Activated CD4-positive, alpha-beta T cell treated with anti-CD3 and anti-CD28 coated beads, Interleukin-10, Interleukin-2, amounts not matched to agents 100 ng/mL and 50 ng/mL, durations not matched to agents 16 hours and 8 hours (primary cell): ENCODE data around the gene DPYSL5.
A peak's percentile ranks its signal among the peaks of the same experiment; 100 is the strongest.

ENCODE experiments used
- DNase-seq: peaks from one replicate; pipeline ENCODE4 v3.0.0-alpha.2; 2020

The DPYSL5 gene

DNA sequence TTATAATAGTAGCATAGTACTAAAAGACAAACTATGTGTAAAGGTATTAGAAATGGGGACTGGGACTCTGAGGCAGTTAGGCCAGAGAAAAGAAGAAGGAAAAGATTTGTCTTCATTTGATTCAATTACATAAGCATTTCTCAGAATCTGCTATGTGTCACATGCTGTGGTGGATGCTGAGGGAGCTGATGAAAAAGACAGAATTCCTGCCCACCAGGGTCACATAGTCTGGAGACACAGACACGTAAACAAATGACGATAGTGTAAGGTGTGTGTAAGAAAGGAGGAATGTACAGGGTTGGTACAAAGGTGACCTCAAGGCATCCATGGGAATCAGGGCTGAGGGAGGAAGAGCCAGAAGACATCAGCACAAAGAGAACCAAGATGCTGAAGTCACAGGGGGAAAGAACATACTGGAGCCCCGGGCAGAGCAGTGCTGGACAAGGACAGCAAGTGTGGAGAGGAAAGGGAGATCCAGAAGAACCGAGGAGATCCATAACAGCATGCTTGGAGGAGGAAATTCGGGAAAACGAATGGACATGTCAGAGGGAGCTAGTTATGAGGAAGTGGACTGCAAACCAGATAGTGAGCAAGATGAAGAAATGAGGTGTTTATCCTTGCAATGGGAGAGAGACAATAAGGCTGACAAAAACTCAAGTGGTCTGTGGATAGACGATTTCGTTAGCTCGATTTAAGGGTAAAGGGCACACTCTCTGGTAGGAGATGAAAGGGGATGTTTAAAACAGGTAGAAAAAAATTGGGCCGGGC is 121.3 kb downstream of the DPYSL5 start:
- DNase-seq, result no peak

DNA sequence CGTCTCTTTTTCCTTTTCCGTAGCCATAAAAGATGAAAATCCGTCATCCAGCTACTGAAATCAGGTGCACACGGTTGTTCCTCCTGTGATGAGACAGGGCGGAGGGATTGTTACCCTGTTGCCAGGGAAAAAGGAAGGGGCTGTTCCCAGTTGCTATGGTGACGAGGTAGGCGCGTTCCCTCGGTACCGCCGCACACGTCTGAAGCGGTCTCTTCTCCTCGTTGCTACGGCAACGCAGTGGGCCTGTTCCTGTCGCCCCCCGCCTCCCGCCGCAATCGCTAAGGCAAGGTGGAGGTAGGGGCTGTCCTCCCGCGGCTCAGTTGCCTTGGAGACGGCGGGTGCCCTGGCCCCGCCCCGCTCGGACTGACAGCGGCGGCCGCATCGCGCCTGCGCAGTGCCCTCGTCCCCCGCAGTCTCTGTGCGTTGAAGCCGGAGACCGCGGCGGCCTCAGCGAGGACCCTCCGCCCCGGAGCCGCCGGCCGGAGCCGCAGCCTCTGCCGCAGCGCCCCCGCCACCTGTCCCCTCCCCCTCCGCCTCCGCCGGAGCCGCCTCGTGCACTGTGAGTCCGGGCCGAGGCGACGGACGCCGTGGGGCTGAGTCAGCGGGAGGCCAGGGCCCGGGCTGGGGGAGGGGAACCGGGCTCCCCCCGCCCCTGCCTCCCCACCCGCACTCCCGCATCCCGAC is 122.5 kb downstream of the DPYSL5 start, which contains the start of gene MAPRE3:
Gene MAPRE3, plus strand, starts transcription at position 394 of the 684 bp plus-strand sequence. CDS start 51,582 bp downstream, outside the sequence.
- DNase-seq, result peak; percentile 80

DNA sequence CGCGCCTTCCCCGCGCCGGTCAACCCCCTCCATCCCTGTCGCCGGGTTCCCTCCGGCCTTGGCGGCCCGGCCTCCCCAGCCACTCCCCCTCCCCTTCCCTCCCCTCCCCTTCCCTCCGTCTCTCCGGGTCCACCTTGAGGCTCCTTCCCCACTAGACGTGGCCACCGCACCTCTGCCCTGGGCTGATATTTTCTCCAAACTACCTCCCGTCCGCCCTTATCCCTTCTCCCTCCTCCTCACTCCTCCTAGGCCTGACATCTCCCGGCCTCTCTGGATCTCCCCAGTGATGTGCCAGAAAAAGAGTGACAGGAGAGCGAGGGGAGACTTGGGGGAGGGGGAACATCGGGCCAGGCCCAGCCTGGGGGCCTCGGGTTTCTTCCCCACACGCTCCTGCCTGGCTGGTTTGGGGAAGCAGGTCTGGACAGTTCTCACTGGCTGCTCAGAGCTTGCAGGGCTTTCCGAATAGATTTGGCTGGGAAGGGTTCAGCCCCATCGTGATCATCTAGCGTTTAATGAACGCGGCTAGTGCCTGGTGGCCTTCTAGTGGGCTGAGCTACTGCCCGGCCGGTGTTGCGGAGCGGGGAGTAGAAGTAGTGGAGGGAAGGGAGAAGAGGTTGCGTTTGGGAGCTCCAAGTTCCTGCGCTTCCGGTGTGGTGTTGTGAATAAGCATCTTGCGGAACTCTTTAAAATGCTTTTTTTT is 123.1 kb downstream of the DPYSL5 start:
- no peak for DNase-seq

DNA sequence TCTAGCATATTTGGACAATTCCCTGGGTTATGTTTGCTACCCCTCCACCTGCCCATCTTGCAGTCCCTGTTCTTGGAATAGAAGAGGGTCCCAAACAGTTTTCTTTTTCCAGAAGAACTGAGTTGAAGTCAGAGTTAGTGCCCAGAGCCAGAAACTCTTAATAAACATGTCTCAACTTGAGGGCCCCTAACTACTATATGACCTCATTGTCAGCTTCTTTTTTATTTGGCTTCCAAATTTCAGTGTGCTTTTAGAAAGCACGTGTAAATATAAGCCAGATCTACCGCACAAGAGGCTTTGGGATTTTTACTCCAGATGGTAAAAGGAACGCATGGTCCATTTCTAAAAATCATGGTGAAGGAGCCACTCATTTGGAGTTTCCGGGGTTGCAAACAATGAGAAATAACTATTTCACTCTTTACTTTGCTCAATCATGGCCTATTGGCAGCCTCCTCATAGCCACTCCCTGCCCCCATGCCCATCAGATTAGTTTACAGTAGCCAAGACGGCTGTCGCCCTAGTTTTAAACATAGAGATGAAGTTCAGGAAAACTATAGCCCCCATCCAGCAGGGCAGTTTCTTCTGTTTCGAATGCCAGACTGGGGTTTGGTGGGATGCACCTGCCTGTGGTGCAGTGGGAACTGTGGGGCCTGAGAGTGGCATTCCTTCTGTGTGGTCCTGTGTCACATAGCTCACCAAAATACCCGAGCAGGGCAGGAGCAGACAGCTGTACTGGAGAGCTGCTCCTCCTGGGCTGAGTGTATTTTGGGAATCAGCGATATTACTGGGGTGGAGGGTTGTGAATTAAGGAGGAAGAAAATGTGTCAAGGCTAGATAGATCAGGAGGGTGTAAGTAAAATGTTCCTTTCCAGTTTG is 124.2 kb downstream of the DPYSL5 start:
- no peak for DNase-seq

DNA sequence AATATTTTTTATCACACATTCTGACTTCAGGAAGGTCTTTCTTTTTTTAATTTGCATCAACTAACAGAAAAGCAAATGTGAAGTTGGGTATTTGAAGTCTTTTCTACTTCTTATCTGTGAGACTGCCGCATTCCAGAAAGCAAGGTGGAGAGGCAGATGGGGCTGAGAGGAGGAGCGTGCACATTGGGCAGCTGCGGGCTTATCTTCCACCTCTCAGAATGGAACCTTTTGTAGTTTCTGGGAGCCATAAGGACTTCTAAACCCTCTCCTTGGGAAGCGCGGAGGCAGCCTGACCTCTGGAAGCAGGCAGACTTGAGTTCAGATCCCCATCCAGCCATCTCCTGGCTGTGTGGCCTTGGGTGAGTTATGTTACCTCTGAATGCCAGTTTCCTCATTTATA is 126.4 kb downstream of the DPYSL5 start:
- DNase-seq, result no peak

DNA sequence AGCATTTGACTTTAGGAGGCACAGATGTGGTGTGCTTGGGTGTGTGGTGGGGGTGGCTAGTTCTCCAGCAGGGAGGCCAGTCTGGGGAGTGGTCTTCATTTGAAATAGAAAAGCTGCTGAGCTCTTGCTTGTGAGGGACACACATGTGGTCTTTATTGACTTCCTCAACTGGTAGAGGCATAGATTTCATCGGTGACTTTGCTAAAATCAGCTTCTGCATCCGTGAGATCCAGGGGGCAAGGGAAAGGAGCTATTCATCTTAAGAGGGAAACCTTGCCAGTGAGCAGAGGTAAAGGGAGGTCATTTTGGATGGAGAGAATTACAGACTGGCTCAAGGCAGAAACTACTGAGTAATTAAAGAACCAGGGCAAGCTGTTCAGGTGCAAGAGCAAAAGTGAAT is 127.2 kb downstream of the DPYSL5 start:
- DNase-seq, result no peak

DNA sequence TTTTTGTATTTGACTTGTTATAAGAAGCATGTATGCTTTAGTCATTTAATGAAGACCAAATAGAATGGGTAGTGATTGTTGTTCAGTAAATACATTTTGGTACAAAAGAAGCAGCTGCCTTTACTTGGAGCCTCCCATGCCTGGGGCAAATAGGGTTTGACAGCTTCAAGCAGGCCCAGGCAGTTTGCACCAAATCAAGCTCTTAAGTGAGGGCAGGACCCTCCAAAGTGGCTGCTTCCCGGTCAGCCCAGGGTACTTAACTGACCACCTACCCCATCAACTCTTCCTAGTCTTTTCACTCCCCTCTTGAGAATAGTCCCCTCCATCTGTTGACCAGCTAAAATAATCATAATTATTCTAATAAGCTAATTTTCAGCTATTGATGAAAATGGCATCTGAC is 127.7 kb downstream of the DPYSL5 start:
- DNase-seq, result no peak

DNA sequence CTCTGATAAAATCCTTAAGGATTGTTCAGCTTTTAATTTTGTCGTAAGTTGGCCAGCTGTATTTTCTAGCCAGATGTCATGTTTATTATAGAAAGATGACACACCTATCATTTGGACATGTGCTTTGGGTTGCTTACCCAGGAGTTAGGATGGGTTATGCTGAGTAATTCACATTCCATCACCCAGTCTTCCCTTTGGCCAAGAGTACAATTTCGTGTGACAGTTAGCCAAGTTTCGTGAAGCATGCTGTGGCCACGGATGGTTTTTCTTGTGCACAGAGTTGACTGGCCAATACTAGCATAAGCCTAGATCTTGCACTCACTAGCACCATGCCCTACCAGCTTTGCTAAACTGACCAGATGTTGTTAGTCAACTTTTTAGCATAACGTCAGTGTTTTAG is 128.3 kb downstream of the DPYSL5 start:
- DNase-seq, result no peak

DNA sequence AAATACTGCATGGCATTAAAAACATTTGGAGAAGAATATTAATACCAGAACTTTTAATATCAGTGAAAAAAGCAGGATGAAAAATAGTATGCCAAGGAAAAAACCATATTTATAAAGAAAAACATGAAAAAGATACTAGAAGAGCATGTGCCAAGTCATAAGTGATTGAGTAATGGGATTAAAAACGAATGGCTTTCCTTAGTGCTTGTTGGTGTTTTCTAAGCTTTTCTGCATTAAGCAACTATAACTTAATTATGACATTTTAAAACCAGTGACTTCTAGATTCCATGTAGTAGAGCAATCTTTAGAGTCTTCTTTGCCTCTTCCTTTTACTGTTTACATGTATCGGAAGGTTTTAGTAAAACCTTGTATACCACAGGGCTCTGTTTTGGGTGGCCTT is 129.1 kb downstream of the DPYSL5 start:
- no peak for DNase-seq

DNA sequence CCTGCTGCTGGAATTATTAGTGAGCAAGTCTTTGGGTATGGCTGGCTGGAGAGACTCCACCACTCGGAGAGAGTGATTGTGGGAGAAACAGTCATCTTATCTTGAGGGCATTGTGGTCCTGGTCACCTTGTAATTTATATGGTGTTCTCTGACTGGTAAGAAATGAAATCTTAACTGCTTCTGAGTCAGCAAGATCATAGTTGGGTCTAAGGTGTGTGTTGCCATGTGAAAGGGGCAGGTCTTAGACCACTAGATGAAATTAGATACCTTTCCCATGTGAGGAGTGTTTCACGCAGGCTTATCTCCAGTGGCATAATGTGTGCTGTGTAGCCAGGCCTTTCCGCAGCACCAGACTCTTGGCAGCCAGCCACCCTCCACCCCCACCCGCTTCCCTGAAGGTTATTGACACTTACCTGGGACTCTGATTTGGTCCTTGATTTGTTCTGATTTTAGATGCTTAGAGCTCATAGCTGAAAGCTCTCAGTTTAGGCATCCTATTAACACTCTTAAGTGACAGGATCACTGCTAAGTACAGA is 130.2 kb downstream of the DPYSL5 start:
- no peak for DNase-seq

DNA sequence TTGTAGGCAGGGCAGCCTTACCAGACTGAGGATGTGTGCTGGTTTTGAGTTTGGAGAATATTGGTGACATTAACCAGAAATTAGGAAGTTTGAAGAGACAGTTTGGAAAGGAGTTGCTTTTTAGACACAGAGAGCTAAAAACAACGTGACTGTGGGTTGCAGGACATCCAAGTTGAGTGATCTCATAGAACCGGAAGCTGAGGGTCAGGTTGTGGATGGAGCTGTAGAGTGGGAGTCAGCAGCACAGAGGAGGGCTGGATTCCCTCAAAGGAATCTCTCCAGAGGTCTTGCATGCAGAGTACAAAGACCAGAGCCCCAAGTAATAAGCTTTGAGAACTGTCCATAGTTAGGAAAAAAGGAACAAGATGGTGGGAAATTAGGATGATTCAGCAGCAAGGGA is 131.8 kb downstream of the DPYSL5 start:
- no peak for DNase-seq

DNA sequence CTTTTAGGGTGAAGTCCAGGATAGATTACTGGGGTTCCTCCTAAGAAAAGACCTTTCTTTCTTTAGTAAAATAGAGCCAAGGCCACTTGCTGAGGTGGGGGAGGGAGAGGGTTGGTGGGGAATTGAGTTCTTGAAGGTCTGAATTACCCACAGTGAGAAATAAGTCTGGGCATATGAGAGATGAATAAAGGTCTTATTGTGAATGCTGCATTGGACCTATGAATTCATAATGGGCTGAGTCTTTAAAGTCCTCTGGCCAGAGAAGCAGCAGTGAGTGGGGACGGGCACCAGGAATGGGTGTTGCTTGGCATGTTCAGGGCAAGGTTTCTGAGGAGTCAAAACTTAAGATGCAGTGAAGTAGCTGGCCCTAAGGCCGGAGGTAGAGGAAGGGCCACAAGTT is 133.0 kb downstream of the DPYSL5 start:
- no peak for DNase-seq

DNA sequence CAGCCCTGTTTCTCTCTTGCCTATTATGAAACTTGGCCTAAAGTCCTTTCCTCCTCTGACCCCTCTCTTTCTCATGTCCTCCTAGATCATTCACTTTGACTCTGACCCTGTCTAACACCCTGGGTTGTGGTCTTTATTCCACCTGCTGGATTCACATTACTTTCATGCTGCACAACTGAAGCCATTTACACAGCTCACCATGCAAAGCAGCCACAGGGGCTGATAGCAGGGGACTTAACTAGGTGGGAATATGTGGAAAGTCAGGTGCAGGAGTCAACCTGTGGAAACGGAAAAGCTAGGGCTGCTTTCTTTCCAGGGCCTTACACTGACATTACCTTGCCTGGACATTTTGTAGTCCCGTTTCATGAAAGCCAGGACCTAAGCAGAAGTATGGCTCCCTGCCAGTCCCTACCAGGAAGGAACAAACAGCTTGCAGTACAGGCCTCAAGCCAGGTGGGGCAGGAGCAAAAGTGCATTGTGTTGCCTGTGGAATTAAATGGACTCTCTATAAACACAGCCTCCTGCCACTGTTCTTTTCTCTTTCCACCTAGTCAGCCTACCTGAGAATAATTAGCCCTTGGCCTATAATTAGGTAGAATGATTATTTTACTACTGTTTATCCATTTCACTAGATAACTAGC is 134.3 kb downstream of the DPYSL5 start:
- DNase-seq, result peak; percentile 18

DNA sequence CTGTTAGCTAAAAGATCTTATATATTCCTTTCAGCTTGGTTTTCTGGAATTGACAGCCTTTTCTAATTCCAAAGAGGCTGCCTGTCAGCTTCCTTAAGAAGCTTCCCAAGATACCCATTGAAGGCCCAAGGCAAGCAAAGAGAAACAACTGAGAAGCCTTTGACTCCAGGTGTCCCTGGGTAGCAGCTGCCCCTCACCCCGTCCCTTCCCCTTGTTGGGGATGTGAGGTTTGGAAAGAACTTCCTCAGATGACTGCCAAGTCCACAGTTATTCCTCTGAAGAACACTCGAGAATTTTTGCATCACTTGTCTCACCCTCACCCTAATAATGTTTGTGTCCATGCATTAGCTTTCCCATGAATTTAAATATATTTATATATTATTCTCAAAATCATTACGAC is 135.8 kb downstream of the DPYSL5 start:
- no peak for DNase-seq

DNA sequence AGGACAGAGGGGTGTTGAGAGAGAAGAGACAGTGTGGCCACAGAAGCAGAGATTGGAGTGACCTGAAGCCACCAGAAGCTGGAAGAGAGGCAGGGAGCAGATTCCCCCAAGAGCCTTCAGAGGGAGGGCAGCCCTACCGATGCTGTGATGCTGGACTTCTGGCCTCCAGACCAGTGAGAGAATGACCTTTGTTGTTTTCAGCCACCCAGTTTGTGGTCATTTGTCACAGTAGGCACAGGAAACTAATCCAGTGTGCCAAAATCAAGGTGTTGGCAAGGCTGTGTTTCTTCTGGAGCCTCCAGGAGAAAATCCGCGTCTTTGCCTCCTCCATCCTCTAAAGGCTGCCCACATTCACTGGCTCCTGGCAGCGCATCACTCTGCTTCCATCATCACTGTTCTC is 137.9 kb downstream of the DPYSL5 start:
- DNase-seq, result no peak

DNA sequence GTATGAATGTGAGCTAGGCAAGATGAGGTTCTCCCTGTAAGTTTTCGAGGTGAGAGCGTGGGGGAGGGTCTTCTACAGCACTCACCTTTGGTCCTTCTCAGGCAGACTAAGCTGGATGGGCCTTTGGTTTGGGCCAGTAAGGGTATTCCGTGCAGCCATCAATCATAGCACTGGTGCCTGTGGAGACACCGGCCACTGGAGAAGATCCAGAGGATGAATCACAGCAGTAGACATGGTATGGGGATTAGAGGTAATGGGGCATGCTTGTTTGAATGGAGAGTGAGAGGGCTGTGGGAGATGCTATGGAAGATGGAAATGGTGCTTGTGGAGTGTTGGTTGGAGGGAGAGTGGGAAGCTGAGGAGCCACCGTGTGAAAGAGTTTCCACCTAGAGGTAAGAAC is 138.6 kb downstream of the DPYSL5 start:
- DNase-seq, result no peak

DNA sequence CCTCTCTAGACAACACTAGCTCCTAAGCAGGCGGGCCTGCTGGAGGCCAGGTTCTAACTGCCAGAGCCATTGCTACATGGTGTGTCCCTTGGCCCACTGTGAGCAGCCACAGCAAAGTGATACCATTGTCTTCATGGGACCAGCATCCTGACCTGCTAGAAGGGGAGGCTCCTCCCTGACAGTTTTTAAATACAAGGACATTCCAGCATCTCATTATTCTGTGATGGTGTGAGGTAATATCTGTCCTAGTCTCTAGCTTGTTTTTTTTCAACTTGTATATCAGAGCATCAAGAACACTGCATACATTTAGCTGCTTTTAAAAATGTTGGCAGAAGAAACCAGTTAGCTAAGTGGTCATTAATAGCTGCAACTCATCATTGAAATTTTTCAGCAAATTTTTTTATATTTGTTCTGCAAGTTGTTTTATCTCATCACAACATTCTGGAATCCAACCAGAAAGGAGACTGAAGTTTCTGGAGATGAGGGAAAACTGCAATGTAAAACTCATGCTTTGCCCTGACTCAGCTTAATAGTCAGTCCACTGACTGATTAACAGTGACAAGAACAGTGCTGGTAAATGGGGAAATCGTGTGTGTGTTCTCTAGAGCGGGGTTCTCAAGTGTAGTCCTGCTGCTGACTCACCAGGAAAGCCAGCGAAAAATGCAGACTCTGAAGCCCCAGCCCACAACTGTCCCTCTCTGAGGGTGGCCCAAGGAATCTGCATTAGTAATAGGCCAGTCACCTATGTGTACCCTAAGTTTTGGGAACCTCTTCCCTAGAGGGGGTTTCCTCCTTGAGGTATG is 140.3 kb downstream of the DPYSL5 start:
- no peak for DNase-seq

DNA sequence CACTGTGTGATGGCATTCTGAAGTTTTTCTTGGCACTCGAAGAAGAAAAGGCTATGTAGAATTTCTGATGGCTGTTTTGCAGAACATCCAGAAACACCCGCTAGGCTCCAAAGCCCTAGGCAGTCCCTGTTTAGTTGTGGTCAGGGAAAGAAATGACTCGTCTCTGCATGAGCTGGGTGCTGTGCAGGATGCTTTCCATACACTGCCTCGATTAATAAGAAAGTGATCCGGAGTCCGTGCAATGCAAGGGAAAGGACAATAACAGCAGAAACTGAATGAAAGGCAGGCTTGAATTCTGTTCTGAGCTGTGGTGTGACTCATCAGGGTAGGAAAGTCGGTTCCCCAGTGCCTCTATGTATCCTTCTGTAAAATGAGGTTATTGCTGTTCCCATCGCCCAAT is 141.2 kb downstream of the DPYSL5 start:
- DNase-seq, result no peak

DNA sequence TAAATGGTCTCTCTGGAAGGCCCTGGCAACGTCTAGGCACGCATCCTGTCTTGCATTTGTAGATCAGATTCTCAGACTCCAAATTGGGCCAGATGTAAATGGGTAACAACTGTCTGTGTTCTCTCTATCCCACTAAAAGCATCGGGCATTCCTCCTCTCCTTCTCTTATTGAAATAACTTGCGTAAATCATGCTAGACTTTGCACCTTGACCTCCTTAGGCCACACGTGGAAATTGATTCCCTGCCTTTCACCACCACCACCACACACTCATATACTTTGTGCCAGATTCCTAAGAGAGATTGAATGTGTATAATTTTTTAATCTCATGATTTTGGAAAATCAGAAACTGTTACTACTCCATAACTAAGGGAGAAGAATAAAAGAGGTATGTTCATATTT is 143.8 kb downstream of the DPYSL5 start:
- no peak for DNase-seq

DNA sequence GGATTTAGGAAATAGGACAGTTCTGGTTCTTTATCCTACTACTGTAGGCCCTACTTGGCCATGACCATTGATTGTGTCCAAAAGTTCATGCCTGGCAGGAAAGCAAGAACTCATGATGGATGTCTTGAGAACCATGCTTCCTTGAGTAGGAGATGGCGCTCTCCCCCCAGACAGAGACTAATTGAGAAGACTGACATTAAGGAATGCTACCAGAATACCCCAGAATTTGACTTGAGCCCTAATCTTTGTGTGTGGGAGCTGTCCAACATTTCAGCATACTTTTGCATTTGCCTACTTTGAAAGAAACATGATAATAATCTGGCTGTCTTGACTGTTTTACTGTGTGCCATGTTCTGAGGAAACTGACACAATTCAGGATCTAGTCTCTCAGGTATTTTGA is 145.8 kb downstream of the DPYSL5 start:
- DNase-seq, result no peak

DNA sequence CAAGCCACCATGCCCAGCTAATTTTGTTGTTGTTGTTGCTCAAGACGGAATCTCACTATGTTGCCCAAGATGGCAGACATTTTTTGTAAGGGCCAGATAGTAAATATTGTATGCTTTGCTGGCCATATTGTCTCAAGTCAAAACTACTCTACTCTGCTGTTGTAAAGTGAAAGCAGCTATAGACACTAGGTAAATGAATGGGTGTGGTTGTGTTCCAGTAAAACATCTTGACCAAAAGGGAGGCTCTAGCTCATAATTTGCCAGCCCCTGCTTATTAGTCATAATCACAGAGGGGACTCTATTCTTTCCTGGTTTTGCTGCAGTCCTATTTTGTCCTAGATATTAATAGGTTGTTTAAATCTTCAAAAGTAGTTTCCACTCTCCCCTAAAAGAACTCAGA is 147.1 kb downstream of the DPYSL5 start:
- no peak for DNase-seq
